OCI-LY1 (cell line): ENCODE results near the gene AKAP1.

ENCODE experiments used
- EZH2 ChIP-seq: fragments of 200-600 bp; sonication (generic), shearing (Covaris generic); IDR thresholded peaks from 2 replicates; pipeline ENCODE4 v1.8.0; 2017; ENCODE audit warnings: borderline replicate concordance, mixed run types, mild to moderate bottlenecking, antibody characterized with exemption, low read length, moderate library complexity, mixed read lengths
- TF ChIP-seq, protein P1 (sequence below): fragments of 200-600 bp; sonication (generic), shearing (Covaris generic); IDR thresholded peaks from 2 replicates; pipeline ENCODE4 v1.5.1; 2017; ENCODE audit warnings: mild to moderate bottlenecking, antibody characterized with exemption, low read length, moderate library complexity, mixed read lengths

DNA sequence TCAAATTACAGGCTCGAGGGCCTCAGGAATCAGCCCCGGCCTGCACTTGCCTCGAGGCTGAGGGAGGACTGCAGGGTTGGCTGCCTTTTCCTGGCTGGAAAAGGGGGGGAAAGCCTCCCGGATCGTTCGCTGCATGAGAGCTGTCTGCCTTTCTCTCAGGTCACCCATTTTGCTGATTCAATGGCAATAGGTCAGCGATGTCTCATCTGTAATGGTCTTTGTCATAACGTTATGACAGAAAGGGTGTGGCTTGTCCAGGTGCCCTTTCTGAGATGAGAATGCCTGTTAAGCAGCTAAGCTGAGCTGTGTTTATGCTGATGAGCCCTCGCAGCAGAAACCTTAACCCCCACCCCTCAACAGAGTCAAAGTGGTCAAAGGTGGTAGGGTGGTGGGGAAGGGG, 81.8 kb downstream of the AKAP1 start:
- TF ChIP-seq, protein P1, sequence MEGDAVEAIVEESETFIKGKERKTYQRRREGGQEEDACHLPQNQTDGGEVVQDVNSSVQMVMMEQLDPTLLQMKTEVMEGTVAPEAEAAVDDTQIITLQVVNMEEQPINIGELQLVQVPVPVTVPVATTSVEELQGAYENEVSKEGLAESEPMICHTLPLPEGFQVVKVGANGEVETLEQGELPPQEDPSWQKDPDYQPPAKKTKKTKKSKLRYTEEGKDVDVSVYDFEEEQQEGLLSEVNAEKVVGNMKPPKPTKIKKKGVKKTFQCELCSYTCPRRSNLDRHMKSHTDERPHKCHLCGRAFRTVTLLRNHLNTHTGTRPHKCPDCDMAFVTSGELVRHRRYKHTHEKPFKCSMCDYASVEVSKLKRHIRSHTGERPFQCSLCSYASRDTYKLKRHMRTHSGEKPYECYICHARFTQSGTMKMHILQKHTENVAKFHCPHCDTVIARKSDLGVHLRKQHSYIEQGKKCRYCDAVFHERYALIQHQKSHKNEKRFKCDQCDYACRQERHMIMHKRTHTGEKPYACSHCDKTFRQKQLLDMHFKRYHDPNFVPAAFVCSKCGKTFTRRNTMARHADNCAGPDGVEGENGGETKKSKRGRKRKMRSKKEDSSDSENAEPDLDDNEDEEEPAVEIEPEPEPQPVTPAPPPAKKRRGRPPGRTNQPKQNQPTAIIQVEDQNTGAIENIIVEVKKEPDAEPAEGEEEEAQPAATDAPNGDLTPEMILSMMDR = no peak
- no peak for TF ChIP-seq EZH2
